Measurements from ENCODE around the gene CNPPD1. TPM values are rescaled to one million over a fixed set of nuclear protein-coding genes. Genes with fewer than 3 reads are reported as not detected.

CNPPD1 gene
- total and polyA plus RNA-seq, 4 donors: 16.5 to 39.8 (median 21.6) TPM

GRCh38 chr2:219125886-219126270, 50.8 kb downstream of the CNPPD1 start:
- Histone ChIP-seq H3K9ac (ENCODE audit: low read depth in 1 of 2, low read length in 2 of 2) (peak overlapping the region in 1 of 2 donors; percentile 80), H3K4me1 (ENCODE audit: control insufficient read depth in 4 of 4, insufficient read depth in 4 of 4, low read length in 3 of 4) (peaks cover 19 to 55% (median 45%) of the 10 kb centered on the region in 4 donors), H3K9me3 (ENCODE audit: control insufficient read depth in 4 of 4, low read length in 3 of 4) (no peaks in the 10 kb centered on the region), H3K27ac (ENCODE audit: low read depth in 1 of 2, low read length in 2 of 2) (peak overlapping the region; percentile 64 to 81), H3K36me3 (ENCODE audit: control insufficient read depth in 4 of 4, insufficient read depth in 3 of 4, low read depth in 1 of 4, low read length in 3 of 4) (no peaks in the 10 kb centered on the region), H3K4me3 (ENCODE audit: low read depth in 1 of 3, low read length in 3 of 3) (peak overlapping the region in 1 of 3 donors; percentile 9), H3K27me3 (ENCODE audit: control insufficient read depth in 4 of 4, insufficient read depth in 4 of 4, low read length in 3 of 4) (no peaks in the 10 kb centered on the region)
- TF ChIP-seq GABPA (IDR thresholded peaks at IDR 0.05 in 1 of 2, conservative IDR thresholded peaks at IDR 0.05 in 1 of 2): no peak
- no peak for TF ChIP-seq JUND (IDR thresholded peaks at IDR 0.05)
- TF ChIP-seq RXRA (IDR thresholded peaks at IDR 0.05): no peak
- TF ChIP-seq CTCF (IDR thresholded peaks at IDR 0.05; ENCODE audit: low read depth, low read length, missing input control): no peak
- TF ChIP-seq EGR1 (IDR thresholded peaks at IDR 0.05; ENCODE audit: low read depth in 2 of 2): no peak
- no peak for DNase-seq (ENCODE audit: low spot score)
- 39% methylated on average over 1 of the region's 1 CpG for WGBS

- H3K36me3 ChIP-seq (ENCODE audit: control insufficient read depth in 4 of 4, insufficient read depth in 3 of 4, low read depth in 1 of 4, low read length in 3 of 4): no peaks in the 10 kb centered on the region
- no peaks in the 10 kb centered on the region for H3K9me3 ChIP-seq (ENCODE audit: control insufficient read depth in 4 of 4, low read length in 3 of 4)
- H3K4me1 ChIP-seq (ENCODE audit: control insufficient read depth in 4 of 4, insufficient read depth in 4 of 4, low read length in 3 of 4): peaks cover 19 to 53% (median 45%) of the 10 kb centered on the region in 4 donors
- 43% methylated on average over 10 of the region's 10 CpGs for WGBS
- H3K27me3 ChIP-seq (ENCODE audit: control insufficient read depth in 4 of 4, insufficient read depth in 4 of 4, low read length in 3 of 4): no peaks in the 10 kb centered on the region
- peak overlapping the region in 1 of 2 donors; percentile 80 for H3K9ac ChIP-seq (ENCODE audit: low read depth in 1 of 2, low read length in 2 of 2)
- peak overlapping the region; percentile 9 to 22 (median 16) for H3K4me3 ChIP-seq (ENCODE audit: low read depth in 1 of 3, low read length in 3 of 3)
- peak overlapping the region; percentile 64 to 81 for H3K27ac ChIP-seq (ENCODE audit: low read depth in 1 of 2, low read length in 2 of 2)
- no peak for DNase-seq (ENCODE audit: low spot score)
- TF ChIP-seq MAX (IDR thresholded peaks at IDR 0.05): no peak
- TF ChIP-seq FOXA1 (IDR thresholded peaks at IDR 0.05): no peak
- no peak for TF ChIP-seq CTCF (IDR thresholded peaks at IDR 0.05; ENCODE audit: low read depth, low read length, missing input control)
- no peak for TF ChIP-seq EGR1 (IDR thresholded peaks at IDR 0.05; ENCODE audit: low read depth in 2 of 2)
- TF ChIP-seq FOXA2 (IDR thresholded peaks at IDR 0.05): no peak
- TF ChIP-seq JUND (IDR thresholded peaks at IDR 0.05): peak in 1 of 2 donors; percentile 22
- TF ChIP-seq REST (IDR thresholded peaks at IDR 0.05): peak; percentile 66
- no peak for TF ChIP-seq TAF1 (conservative IDR thresholded peaks at IDR 0.05)
- no peak for TF ChIP-seq NR2F2 (IDR thresholded peaks at IDR 0.05)
- TF ChIP-seq SP1 (IDR thresholded peaks at IDR 0.05): peak; percentile 58
- no peak for TF ChIP-seq HNF4G (IDR thresholded peaks at IDR 0.05)
- peak; percentile 44 to 53 for TF ChIP-seq HNF4A (conservative IDR thresholded peaks at IDR 0.05)
- TF ChIP-seq YY1 (IDR thresholded peaks at IDR 0.05): peak; percentile 9
- TF ChIP-seq RXRA (IDR thresholded peaks at IDR 0.05): peak; percentile 41 to 46
- peak; percentile 88 for TF ChIP-seq ATF3 (IDR thresholded peaks at IDR 0.05)
- no peak for TF ChIP-seq GABPA (IDR thresholded peaks at IDR 0.05 in 1 of 2, conservative IDR thresholded peaks at IDR 0.05 in 1 of 2)
- no peak for TF ChIP-seq ZBTB33 (IDR thresholded peaks at IDR 0.05)
- TF ChIP-seq RAD21 (IDR thresholded peaks at IDR 0.05): no peak
Observed at GRCh38 chr2:219125225-219125885, 51.4 kb downstream of the CNPPD1 start.

Measured in liver (tissue), 9 donors.